SIG-M5 (cell line): ENCODE data around the gene LTB4R2.

Experiments
- DNase-seq: peaks from one replicate; lab custom pipeline; 2025; lab: John Stamatoyannopoulos, UW

LTB4R2 gene, protein sequence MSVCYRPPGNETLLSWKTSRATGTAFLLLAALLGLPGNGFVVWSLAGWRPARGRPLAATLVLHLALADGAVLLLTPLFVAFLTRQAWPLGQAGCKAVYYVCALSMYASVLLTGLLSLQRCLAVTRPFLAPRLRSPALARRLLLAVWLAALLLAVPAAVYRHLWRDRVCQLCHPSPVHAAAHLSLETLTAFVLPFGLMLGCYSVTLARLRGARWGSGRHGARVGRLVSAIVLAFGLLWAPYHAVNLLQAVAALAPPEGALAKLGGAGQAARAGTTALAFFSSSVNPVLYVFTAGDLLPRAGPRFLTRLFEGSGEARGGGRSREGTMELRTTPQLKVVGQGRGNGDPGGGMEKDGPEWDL

DNA sequence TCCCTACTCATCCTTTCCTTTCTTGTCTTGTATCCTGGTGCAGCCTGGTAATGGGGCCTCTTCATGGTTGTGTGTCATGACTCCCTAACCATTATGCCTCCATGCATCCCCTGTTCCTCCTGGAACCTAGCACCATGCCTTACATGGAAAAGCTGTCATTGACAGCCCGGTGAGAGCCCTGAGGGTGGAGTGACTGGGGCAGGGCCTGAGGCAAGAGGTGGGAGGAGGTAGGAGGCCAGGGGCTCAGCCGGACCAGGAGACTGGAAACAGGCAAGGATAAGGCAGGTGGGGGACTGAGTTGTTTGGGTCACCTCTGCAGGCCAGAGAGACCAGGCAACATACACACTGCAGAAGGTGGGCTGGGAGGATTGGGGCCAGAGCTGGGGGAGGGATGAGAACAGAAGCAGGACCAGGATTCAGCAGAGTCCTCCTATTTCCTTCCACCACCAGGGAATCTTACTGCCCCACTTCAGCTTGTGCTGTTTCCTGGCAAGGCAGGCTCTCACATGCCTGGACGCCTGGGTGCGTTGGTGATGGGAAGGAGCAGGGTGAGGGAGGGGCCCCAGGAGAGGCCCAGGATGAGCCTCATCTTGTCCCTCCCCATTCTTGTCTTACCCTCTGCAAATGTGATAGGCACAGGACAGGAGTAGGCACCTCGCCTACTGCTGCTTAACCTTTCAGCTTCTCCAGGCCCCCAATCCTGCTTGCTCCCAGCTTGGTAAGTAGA is at the start of gene LTB4R2:
TSS of gene LTB4R2 (plus strand) at position 603 of the 727 bp plus-strand sequence. CDS start 525 bp downstream, outside the sequence.
- DNase-seq, result no peak

DNA sequence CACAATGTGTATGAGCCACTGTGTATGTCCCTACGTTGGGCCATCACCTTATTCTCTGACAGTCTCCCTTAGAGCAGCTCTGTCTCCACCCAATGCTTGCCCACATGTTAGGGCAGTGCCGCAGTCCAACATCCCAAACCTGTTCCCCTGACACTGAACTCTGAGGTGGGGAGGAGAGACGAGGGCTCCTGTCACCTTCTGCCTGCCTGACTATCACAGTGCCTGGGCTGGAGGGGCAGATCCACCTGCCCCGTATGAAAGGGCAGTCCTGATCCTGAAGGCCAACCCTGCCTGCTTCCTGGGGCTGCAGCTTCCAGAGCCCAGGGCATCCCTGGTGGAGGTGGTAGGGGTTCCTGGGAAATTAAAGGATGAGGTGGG is 49.2 kb upstream of the LTB4R2 start:
- DNase-seq, result no peak

DNA sequence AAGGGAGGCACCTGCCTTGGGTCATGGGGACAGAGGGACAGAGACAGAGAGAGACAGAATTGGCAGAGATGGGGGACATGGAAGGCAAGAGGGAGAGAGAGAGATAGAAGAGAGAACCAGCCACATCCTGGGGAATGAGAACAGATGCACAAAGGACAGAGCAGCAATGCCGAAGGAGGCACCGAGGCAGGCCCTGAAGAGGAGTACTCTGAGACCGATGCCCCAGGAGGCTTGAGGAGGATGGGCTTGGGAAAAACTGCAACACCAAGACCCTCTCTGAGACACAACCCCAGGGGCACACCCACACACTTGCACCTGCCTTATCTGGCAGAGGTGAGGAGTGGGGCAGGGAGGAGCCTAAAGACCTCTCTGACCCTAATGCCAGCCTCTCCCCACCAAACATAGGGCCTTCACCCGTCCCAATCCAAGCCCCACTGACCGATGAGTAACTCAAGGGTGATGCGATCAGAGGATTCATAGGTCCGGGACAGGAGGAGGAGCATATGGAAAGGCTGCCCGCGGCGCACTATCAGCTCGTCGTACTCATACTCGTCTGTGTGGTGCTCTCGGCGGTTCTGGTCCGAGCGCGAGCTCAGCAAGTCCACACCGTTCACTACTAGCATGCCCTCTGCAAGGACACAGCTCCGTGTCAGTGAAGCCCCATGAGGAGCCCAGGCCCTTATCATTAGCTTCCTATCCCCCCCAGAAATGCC is 48.5 kb upstream of the LTB4R2 start:
- DNase-seq, result no peak

DNA sequence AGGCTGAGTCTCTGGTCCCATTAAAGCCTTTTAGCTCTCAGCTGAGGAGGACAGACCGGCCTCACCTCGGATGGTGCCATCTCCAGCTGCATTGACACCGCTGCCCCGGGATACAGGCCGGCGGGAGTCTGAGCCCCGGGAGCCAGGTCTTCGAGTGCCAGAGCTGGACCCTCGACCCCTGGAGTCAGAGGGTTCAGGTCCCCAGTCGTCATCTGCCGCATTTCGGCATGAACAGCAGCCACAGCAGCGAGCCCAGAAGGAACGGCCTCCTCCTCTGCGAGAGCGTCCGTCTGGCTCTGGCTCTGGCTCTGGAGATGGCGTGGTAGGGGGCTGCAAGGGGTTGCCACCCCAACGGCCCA is 48.0 kb upstream of the LTB4R2 start:
- no peak for DNase-seq

DNA sequence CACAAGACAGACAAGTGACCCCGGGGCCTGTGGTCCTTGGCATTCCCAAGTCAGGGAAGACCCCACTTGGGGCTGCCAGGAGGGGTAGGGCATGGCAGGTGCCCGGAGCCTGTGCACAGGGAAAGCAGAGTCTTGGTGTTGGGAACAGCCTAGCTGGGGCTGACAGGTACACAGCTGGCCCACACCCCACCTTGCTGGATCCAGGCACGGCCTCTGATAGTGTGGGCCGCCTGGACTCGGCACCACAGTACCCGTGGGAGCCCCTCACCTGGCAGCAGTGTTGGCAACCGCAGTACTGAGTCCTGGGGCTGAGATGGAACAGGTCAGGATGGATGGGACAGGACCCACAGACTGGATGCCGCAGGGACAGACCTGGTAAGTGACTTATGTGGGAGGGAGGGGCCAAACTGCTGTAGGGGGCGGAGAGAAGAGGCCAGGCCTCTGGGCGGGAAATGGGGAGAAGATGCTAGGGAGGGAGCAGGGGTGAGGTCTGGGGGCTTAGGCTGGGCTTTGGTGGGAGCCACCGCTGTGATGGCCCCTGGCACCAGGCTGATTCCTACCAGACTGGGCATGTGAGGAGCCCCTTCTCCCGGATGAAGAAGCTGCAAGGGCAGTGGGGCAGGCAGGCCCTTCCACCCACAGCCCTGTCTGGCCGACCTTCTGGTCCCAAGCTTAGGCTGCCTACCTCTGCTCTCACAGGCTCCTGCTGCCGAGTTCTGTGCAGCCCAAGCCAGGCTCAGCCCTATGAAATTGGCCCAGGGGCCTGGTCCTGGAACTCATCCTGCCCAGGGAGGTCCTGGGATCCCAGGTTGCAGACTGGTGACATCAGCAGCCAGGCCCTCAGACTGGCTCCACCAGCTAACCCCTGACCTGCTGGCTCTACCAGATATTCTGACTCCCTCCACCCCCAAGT is 46.9 kb upstream of the LTB4R2 start, which contains the start of gene TGM1:
TSS of gene TGM1 (minus strand) at position 357 of the 913 bp plus-strand sequence. CDS start 825 bp downstream, outside the sequence.
- DNase-seq, result no peak

DNA sequence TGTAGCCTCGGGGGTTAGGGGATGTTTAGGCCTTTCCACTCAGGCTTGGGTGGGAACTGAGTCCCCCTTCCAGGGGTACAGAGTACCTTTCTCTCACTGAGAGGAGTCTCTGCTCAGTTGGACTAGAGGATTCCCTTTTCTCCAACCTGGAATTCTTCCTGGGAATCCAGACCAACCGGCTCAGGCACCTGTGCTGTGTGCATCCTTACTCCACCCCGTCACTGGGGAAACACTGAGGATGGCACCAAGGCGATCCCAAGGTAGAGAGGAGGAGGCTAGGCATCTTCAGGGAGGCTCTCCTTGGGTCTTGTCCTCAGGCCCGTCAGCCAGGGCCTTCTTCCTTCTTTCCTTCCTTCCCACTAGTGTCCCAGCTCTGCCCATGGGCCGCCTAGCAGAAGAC is 46.1 kb upstream of the LTB4R2 start:
- DNase-seq, result no peak

DNA sequence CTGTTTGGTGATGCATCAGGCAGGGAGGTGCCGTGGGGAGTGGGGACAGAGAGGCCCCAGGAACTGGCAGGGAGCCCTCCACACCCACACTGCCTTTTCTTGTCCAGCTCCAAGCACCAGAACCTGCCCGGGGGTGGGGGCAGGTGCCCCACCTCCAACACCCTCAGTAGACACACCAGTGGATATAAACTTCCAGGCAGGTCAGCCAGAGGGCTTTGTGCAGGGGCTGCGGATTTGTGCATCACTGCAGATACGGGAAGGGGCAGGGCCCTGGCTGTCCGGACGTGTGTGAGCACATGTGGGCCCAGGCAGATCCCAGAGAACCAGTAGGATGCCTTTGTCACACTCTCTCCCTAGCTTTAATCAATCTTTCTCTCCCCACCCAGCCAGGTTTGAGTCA is 45.6 kb upstream of the LTB4R2 start:
- DNase-seq, result no peak

DNA sequence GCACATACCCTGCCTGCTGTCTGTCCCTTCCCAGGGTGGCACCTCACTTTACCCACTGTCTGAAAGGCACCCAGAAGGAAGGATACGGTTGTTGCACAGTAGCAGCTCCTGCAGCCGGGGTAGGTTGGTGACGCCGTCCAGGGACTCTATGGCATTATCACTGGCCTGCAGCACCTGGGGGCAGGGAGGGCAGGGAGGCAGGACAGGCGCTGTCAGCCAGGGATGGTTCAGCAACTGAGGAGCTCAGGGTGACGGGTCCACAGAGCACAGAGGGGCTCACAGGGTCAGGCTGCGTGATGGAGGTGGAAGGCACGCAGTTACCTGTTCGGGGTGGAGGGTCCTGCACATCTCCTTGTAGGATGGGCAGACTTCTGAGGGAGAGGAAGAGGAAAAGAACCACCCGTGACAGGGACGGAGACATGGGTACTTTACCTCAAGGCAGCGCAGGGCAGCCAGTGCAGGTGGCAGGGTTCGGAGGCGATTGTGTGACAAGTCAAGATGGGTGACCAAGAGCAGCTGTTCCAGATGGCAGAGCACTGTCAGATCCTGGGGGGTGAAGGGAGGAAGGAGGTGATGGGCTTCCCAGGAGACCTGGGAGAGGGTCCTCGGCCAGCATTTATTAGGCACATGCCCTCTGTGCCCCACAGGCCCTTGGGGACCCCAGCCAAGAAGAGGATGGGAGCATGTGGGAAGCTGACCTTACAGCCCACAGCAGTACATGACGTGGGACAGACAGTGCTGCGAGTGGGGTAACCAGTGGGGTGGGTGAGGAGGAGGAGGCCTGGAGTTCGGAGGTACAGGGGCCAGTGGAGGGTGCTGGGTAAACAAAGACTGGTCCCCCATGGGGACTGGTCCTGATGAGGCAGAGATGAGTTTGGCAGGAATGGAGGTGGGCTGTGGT is 43.3 kb upstream of the LTB4R2 start:
- no peak for DNase-seq

DNA sequence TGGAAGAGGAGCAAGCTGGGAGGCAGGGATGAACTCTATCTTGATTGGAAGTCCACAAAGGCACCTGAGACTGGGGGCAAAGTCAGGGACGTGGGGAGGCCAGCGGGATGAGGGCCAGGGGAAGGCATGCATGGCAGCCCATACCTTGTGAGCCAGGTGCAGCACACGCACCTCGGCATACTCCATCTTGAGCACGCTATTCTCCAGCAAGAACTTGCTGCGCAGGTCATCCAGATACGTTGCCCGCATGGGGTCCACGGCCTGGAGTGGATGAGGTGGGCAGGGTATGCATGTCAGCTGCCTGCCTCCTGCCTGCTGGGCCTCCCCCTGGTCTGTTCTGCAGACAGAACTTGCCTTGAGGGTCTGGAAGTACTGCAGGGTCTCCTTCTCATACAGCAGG is 42.4 kb upstream of the LTB4R2 start:
- DNase-seq, result no peak

DNA sequence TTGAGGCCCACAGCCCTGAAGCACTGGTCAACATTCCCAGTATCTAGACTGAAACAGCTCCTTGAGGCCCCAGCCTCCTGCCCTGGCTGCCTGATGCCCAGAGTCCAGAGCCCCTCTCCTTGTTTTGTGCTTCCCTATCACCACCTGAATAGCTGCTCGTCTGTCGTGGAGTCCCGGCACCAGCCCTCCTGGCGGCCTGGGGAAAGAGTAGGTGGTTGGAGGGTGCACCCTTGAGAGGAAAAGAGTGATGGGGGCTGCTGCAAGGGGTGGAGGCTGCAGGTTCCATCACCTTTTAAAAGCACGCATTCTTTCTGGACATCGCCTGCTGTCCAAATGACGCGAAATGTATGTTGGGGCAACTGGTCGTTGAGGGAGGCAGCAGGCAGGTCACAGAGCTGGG is 41.7 kb upstream of the LTB4R2 start:
- DNase-seq, result no peak

DNA sequence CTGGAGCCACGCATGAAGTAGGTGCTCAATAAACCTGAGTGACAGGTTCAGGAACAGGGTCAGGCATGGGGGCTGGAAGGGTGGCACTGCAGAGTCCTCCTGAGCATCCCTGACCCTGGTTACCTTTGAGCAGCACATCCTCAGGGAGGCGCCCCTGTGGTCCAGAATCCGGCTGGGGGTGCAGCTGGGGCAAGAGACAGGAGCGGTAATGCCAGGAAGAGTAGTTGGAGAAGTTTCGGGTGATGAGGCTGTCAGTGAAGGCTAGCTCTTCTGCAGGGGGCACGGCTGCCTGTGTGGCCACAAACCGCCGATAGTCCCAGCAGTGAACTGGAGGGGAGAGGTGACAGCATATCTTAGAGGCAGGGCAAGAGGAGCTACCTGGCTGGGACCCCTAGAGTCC is 40.6 kb upstream of the LTB4R2 start:
- DNase-seq, result no peak

DNA sequence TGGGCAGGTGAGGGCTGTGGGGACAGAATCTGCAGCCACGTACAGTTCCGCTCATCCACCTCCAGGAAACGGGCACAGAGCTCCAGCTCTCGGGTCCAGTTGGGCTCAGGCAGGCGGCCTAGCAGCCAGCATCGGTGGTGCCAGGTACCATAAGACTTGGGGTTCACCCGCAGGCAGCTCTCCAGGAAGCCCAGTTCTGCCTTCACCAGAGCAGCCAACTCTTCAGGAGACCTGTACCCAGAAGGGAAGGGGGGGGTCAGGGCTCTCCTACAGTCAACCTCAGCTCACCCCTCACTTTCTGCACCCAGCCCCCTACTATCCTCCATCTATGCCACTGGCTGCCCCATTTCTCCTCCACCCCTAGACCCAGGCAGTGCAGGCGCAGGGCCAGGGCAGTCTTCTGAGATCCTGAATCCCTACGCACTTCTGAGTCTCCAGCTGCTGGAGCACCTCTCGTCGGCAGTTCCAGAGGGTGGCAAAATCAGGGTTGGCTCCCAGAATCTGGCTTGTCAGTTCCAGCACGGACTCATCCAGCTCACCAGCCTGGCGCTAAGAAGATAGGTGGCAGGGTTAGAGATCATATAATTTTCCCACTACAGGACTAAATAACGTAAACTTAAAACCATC is 39.9 kb upstream of the LTB4R2 start:
- no peak for DNase-seq

DNA sequence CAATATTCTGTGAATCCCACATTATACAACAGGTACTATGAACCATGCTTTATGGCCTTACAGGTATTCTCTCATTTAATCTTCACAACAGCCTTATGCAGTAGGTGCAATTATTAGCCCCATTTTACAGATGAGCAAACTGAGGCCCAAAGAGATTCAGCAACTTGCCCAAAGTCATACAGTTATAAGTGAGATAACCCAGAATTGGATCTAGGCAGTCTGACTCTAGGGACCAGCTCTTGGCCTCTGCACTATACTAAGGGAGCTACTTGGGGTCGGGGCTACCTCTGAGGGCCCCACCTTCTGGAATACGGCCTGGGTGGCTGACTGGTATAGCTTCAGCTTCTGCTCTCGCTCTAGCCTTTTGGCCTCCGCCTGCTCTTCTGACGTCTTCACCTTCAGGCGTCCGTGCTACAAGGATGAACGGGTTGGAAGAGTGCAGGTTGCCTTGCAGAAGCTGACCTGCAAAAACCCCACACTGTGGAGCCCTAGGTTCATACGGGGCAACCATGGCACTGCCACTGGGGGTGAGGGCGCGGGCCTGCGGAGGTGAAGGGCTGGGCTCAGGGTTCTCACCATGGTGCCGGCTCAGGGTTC is 39.3 kb upstream of the LTB4R2 start:
- no peak for DNase-seq

DNA sequence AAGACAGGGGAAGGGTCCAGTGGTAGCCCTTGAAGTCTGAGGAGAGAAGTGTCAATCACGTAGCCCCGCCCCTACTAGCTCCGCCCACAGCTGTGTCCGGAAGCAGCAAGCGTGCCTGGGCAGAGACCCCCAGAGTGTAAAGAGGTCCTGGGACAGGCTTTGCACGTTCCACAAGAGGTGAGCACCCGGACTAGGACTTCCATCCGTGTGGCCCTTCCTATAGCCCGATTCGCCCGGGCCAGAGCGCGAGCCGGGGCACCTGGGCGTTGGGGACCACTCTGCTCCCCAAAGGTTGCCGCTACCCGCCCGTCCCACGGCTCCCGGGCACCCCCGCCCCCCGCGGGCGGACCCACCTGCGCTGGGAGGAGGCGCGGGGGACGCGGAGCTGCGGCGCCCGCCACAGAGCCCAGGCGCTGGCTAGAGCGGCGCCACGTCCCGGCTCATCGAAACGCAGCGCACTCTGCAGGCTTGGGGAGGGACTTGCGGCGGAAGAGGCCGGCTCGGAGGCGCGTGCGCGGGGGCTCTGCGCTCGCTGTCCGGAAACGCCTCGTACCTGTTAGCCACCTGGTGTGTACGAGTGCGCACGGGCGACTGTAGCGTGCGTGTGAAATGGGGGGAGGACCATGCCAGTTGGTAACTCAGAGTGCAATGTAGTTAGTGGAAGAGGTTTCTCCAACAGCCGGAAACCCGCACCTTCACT is 38.7 kb upstream of the LTB4R2 start, which contains the start of gene RABGGTA:
TSS of gene RABGGTA (minus strand) at position 464 of the 700 bp plus-strand sequence. CDS start 482 bp downstream, outside the sequence.
- DNase-seq, result no peak

DNA sequence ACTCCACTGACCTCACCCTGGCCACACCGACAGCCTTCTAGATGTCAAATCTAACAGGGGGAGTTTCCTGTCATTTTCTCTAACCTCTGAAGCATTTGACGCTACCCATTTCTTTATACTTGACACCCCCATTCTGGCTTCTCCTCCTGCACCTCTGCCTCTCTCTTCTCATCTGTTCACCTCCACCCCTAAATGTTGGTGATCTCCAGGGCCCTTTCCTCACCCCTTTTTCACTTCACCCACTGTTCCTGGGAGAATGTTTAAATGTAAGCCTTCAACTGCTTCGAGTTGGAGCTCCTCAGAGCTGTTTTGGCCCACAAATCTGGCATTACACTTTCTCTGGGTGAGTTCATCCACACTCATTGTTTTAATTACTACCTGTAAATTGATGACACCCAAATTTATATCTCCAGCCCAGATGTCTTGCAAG is 38.1 kb upstream of the LTB4R2 start:
- no peak for DNase-seq

DNA sequence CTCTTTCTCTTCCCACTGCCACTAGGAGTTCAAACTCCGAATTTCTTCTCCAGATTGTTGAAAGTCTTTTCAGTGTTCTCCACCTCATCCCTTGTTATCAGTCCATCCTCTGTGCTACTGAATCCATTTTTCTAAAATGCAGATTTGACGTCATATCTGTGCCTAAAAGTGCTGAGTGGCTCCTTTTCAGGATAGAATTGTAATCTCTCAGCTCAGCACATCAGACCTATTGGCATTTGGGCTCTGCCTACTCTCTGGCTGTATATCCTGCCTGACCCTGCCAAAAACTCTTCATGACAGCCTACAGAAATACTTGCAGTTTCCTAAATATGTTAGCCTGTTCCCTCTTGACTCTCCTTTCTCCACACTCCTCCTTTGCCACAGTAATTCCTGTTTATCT is 37.5 kb upstream of the LTB4R2 start:
- DNase-seq, result no peak

DNA sequence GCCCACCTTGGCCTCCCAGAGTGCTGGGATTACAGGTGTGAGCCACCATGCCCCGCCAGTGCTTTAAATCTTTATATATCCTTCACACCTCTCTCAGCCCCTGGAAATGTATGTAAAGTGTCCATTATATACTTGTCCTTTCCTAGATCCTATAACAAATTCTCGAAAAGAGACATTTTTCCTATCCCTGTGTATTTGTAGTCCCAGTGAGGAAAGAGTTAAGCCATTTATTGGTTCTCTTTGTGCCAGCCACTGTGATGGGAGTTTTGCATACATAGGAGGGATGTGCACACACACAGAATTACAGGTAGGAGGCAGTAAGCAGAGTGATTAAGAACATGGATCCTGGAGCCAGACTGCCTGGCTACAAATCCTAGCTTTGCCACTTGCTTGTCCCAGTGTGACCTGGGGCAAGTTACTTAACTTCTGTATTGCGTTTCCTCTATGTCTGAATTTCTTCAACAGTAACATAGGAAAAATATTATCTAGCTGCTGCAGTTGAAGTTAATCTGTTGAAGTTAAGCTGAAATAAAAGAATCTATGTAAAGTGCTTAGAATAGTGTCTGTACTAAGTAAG is 36.4 kb upstream of the LTB4R2 start:
- no peak for DNase-seq

DNA sequence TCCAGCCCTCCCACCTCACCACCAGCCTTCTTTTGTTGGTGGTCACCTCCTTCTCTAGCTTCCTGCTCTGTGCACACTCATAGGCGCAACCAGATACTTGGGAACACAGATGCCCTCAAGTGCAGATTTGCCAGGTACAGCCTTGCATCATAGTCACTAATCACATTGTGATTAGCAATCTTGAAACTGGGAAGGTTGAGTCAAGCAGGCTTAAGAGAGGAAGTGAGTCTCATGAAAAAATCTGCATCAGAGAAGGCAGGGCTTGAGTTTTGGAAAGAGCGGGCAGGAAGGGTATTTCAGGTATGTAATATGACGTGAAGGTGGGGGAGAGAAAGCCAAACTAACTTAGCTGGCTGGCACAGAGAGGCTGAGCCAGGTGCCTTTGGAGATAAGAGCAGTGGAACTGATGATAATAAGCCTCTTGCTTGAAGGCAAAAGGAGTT is 35.8 kb upstream of the LTB4R2 start:
- DNase-seq, result peak; percentile 73

DNA sequence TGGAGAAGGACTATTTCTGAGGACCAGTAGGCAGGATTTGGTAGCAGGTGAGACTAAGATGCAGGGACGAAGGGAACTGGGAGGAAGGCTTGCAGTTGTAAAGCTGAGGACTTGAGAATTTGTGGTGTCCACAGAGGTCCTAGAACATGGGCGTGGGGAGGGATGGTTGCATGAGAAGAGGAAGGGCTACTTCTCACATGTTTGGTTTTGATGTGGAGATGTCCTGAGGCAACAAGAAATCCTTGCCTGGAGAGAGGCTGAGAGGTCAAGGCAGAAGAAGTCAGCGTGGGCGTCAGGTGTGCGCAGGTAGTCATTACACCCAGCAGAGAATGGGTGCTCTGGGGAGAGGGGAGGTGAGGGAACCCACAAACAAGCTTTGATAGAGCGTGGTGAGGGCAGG is 32.9 kb upstream of the LTB4R2 start:
- no peak for DNase-seq
